ENCODE results near the gene SLC25A23. TPM values are rescaled to one million over a fixed set of nuclear protein-coding genes. Genes with fewer than 3 reads are reported as not detected.
"Not testable (repeated sequence)": the region's sequence is repeated elsewhere in the genome, so short reads cannot be mapped to it uniquely, and the experiment has no call there.

SLC25A23 gene
- 51.4 TPM for total RNA-seq
- long read RNA-seq, transcript SLC25A23-202 (10 exons, 3,425 nt), result major isoform, 32 of 73 reads
- long read RNA-seq, partial matches to known transcripts, result 15 of 73 reads
- long read RNA-seq, other reads (novel, unspliced or antisense), result 25 of 73 reads

- peak within 1 kb of the TSS; percentile 83 for H3K27ac ChIP-seq
- peaks cover 9% of the 10 kb centered on the region for H3K27me3 ChIP-seq
- no peak for TF ChIP-seq CTCF (IDR thresholded peaks at IDR 0.05)
- no peaks in the 10 kb centered on the region for H3K9me3 ChIP-seq
- no peaks in the 10 kb centered on the region for H3K36me3 ChIP-seq
- intact Hi-C loops (cut with DNase I), result no loop called here
- peaks cover 10% of the 10 kb centered on the region for H3K4me1 ChIP-seq
- DNase-seq (peak; percentile 89), ATAC-seq (peak; percentile 67)
- H3K4me3 ChIP-seq, result peak within 1 kb of the TSS; percentile 84
These were observed at the start of gene SLC25A23 for GRCh38 chr19:6459262-6460098. SLC25A23 (minus strand) TSS chr19:6459792; CDS start chr19:6459628, 164 bp downstream.

GRCh38 chr19:6508028-6508771 lies 48.6 kb upstream of the SLC25A23 start:
- H3K9me3 ChIP-seq; ATAC-seq; intact Hi-C loops (cut with DNase I); H3K4me3 ChIP-seq; H3K36me3 ChIP-seq; DNase-seq; H3K4me1 ChIP-seq; H3K27me3 ChIP-seq; H3K27ac ChIP-seq: not testable (repeated sequence)

GRCh38 chr19:6503407-6504201 lies 44.0 kb upstream of the SLC25A23 start:
- no peaks in the 10 kb centered on the region for H3K9me3 ChIP-seq
- DNase-seq (no peak), ATAC-seq (no peak)
- no peak overlapping the region for H3K4me3 ChIP-seq
- H3K27ac ChIP-seq, result no peak overlapping the region
- intact Hi-C loops (cut with DNase I), result no loop called here
- H3K27me3 ChIP-seq, result peaks cover 29% of the 10 kb centered on the region
- H3K36me3 ChIP-seq, result no peaks in the 10 kb centered on the region
- peaks cover 10% of the 10 kb centered on the region for H3K4me1 ChIP-seq
- no peak for TF ChIP-seq CTCF (IDR thresholded peaks at IDR 0.05)

GRCh38 chr19:6501740-6502648 lies 42.4 kb upstream of the SLC25A23 start, which contains the start of gene TUBB4A:
TUBB4A (minus strand) TSS chr19:6502309; CDS start chr19:6502212, 97 bp downstream.
- no peaks in the 10 kb centered on the region for H3K36me3 ChIP-seq
- no peaks in the 10 kb centered on the region for H3K9me3 ChIP-seq
- H3K4me3 ChIP-seq, result peak within 1 kb of the TSS; percentile 39
- intact Hi-C loops (cut with DNase I), result no loop called here
- no peak for TF ChIP-seq CTCF (IDR thresholded peaks at IDR 0.05)
- H3K4me1 ChIP-seq, result peaks cover 10% of the 10 kb centered on the region
- DNase-seq, result no peak
- ATAC-seq, result peak; percentile 39
- no peak within 1 kb of the TSS for H3K27ac ChIP-seq
- H3K27me3 ChIP-seq, result peaks cover 29% of the 10 kb centered on the region

GRCh38 chr19:6500837-6501739 lies 41.5 kb upstream of the SLC25A23 start:
- Histone ChIP-seq H3K4me1 (peaks cover 10% of the 10 kb centered on the region), H3K27me3 (peaks cover 29% of the 10 kb centered on the region), H3K4me3 (peak overlapping the region; percentile 39), H3K36me3 (no peaks in the 10 kb centered on the region), H3K27ac (no peak overlapping the region), H3K9me3 (no peaks in the 10 kb centered on the region)
- ATAC-seq (no peak), DNase-seq (no peak)
- TF ChIP-seq CTCF (IDR thresholded peaks at IDR 0.05), result no peak
- intact Hi-C loops (cut with DNase I), result no loop called here

Measured in upper lobe of right lung (tissue), 1 donor.